ENCODE results near the gene FGF2. TPM values are rescaled to one million over a fixed set of nuclear protein-coding genes. Genes with fewer than 3 reads are reported as not detected.

FGF2 gene
- total RNA-seq, 2 experiments from 2014 or later = 0.09 to 2.9 TPM

Other genes starting within 250 kb of the FGF2 start
- under 1 TPM; 0.09 to 0.52 TPM for gene IL21, start 205.8 kb upstream of the FGF2 start, total RNA-seq
- gene BBS12, start 94.1 kb upstream of the FGF2 start, total RNA-seq = 1 to 10 TPM; 2.1 to 3.6 TPM
- gene NUDT6, start 95.8 kb downstream of the FGF2 start, total RNA-seq = 10 to 100 TPM; 14.7 to 15.6 TPM